A673 (cell line): ENCODE data around the gene BRSK1. TPM values are rescaled to one million over a fixed set of nuclear protein-coding genes. Genes with fewer than 3 reads are reported as not detected.

Source experiments
- BruUV-seq: library from RNA; stranded (reverse); fragments of 400-500 nt; replicated peaks from 2 replicates; lab custom pipeline; 2021; lab: Mats Ljungman, UMichigan
- CTCF ChIA-PET: fragments of 300-600 bp; sonication (Branson Sonifier 250); formaldehyde crosslinking; loops from one replicate; lab custom pipeline; 2022; ENCODE audit warnings: antibody characterized with exemption; lab: Charles Lee
- POLR2A ChIA-PET: fragments of 300-600 bp; sonication (Branson Sonifier 250); formaldehyde crosslinking; loops from one replicate; lab custom pipeline; 2022; ENCODE audit warnings: antibody characterized with exemption; ENCODE audit not compliant: low non-redundant PET; lab: Charles Lee
- DNase-seq: peaks from one replicate; pipeline ENCODE4 v3.0.0-alpha.2; 2015; ENCODE audit warnings: low spot score
- H3K27ac ChIP-seq: fragments of 200-600 bp; sonication (generic); 2 replicates; pipeline ENCODE4 v1.5.1; 2016; ENCODE audit warnings: mixed run types, low read depth, mild to moderate bottlenecking, mixed read lengths, antibody characterized with exemption, low read length; ENCODE audit not compliant: poor library complexity, severe bottlenecking
- H3K27me3 ChIP-seq: fragments of 200-600 bp; sonication (generic); replicated peaks from 2 replicates; pipeline ENCODE4 v1.6.1; 2017; ENCODE audit warnings: mixed run types, low read depth, mild to moderate bottlenecking, mixed read lengths, antibody characterized with exemption, low read length; ENCODE audit not compliant: insufficient read depth, poor library complexity
- H3K36me3 ChIP-seq: fragments of 200-600 bp; sonication (generic); 2 replicates; pipeline ENCODE4 v1.6.1; 2016; ENCODE audit warnings: mixed run types, mild to moderate bottlenecking, mixed read lengths, antibody characterized with exemption, low read length; ENCODE audit not compliant: insufficient read depth, poor library complexity, severe bottlenecking
- H3K4me1 ChIP-seq: fragments of 200-600 bp; sonication (generic); 2 replicates; pipeline ENCODE4 v1.6.1; 2017; ENCODE audit warnings: mixed run types, mild to moderate bottlenecking, mixed read lengths, antibody characterized with exemption, low read length; ENCODE audit not compliant: insufficient read depth, poor library complexity, severe bottlenecking
- H3K4me3 ChIP-seq: fragments of 200-600 bp; sonication (generic); 2 replicates; pipeline ENCODE4 v1.5.1; 2016; ENCODE audit warnings: low read depth, mixed run types, mild to moderate bottlenecking, mixed read lengths, low read length; ENCODE audit not compliant: poor library complexity, severe bottlenecking
- H3K9me3 ChIP-seq: fragments of 200-600 bp; sonication (generic); 2 replicates; pipeline ENCODE4 v1.6.1; 2016; ENCODE audit warnings: mixed run types, low read depth, mild to moderate bottlenecking, mixed read lengths, antibody characterized with exemption, low read length; ENCODE audit not compliant: poor library complexity, severe bottlenecking
- CTCF ChIP-seq: fragments of 300-800, 200-600 bp; sonication (generic); conservative IDR thresholded peaks from 2 replicates; pipeline ENCODE4 v1.5.1; 2017; ENCODE audit warnings: low read depth, mild to moderate bottlenecking, antibody characterized with exemption, low read length, moderate library complexity, mixed read lengths
- EZH2 ChIP-seq: fragments of 200-600 bp; sonication (generic); IDR thresholded peaks from 2 replicates; pipeline ENCODE4 v1.6.1; 2017; ENCODE audit warnings: borderline replicate concordance, low read depth, mild to moderate bottlenecking, mixed read lengths, antibody characterized with exemption, low read length; ENCODE audit not compliant: poor library complexity, severe bottlenecking
- intact Hi-C: fragments of 100-400 bp; cut with micrococcal nuclease; formaldehyde crosslinking; loops from one replicate; pipeline ENCODE4 v1.10.0; 2022; ENCODE audit not compliant: unreplicated experiment
- total RNA-seq: library from RNA; stranded (reverse); gene quantifications from 2 replicates; pipeline ENCODE4 v1.2.3, GENCODE V29; 2021

BRSK1 gene
- total RNA-seq, 1 experiment from 2014 or later, result 30.5 TPM

GRCh38 chr19:55253842-55254624 is 29.8 kb upstream of the BRSK1 start:
- no peak overlapping the region for H3K4me3 ChIP-seq
- POLR2A ChIA-PET, result no interaction called here

DNA sequence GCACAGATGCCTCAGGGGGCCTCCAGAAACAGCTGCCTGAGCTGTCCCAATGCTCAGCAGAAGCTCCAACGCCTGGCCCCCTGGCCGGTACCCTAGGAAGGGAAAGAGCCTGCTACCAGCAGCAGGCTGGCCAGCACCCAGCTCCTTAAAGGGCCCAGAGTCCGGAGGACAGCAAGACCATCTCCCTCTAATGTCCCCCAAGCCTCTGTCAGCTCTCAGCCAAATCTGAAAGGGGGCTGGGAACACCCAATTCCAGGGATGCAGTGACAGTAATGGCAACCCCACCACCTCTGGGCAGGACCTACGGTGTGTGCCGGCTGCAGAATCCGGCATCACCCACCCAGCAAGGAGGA is 29.2 kb upstream of the BRSK1 start:
- Histone ChIP-seq H3K36me3 (peaks cover 7% of the 10 kb centered on the region), H3K27me3 (no peaks in the 10 kb centered on the region), H3K4me3 (no peak overlapping the region), H3K9me3 (no peaks in the 10 kb centered on the region), H3K27ac (peak overlapping the region; percentile 42), H3K4me1 (peaks cover 19% of the 10 kb centered on the region)
- ChIA-PET POLR2A (no interaction called here), CTCF (no interaction called here)
- DNase-seq, result no peak
- TF ChIP-seq EZH2, result no peak
- TF ChIP-seq CTCF, result no peak
- intact Hi-C loops, result no loop called here
- no TSS peak for BruUV-seq

More at GRCh38 chr19:55253842-55254624, 29.8 kb upstream of the BRSK1 start:
- peak overlapping the region; percentile 42 for H3K27ac ChIP-seq
- peaks cover 7% of the 10 kb centered on the region for H3K36me3 ChIP-seq
- TF ChIP-seq EZH2, result no peak
- no peaks in the 10 kb centered on the region for H3K27me3 ChIP-seq
- no peak for DNase-seq
- intact Hi-C loops, result no loop called here
- no peaks in the 10 kb centered on the region for H3K9me3 ChIP-seq
- CTCF ChIA-PET, result no interaction called here
- H3K4me1 ChIP-seq, result peaks cover 17% of the 10 kb centered on the region
- no TSS peak for BruUV-seq

- intact Hi-C loops, result no loop called here
- ChIA-PET POLR2A (no interaction called here), CTCF (interaction anchor here (0.6 kb wide), 1 partner anchor 17 kb away, joined by 4 read pairs; no protein-coding TSS in a partner anchor)
- TF ChIP-seq EZH2 (no peak), CTCF (no peak)
- H3K27ac ChIP-seq, result no peak overlapping the region
- no peaks in the 10 kb centered on the region for H3K9me3 ChIP-seq
- H3K36me3 ChIP-seq, result peaks cover 7% of the 10 kb centered on the region
- peak overlapping the region; percentile 2 for H3K4me3 ChIP-seq
- BruUV-seq, result no TSS peak
- peaks cover 23% of the 10 kb centered on the region for H3K4me1 ChIP-seq
- no peaks in the 10 kb centered on the region for H3K27me3 ChIP-seq
- DNase-seq, result no peak
Observed at GRCh38 chr19:55255618-55256423, 28.0 kb upstream of the BRSK1 start.
